NCI-H460 (cell line): ENCODE results near the gene CFAP52. TPM values are rescaled to one million over a fixed set of nuclear protein-coding genes. Genes with fewer than 3 reads are reported as not detected.
"Not testable (repeated sequence)": the region's sequence is repeated elsewhere in the genome, so short reads cannot be mapped to it uniquely, and the experiment has no call there.

Experiments used
- DNase-seq: peaks from one replicate; pipeline ENCODE4 v3.0.0-alpha.2; 2016; ENCODE audit warnings: low read depth; ENCODE audit errors: extremely low read depth
- polyA plus RNA-seq: library from polyadenylated mRNA; depleted of rRNA; stranded (reverse); fragments of >200 nt; gene quantifications from 2 replicates; pipeline ENCODE4 v1.2.3, GENCODE V29; 2014; cell fraction: nucleus; rRNA removed
- total RNA-seq: library from RNA; depleted of rRNA; stranded (reverse); fragments of >200 nt; shearing (Covaris generic); gene quantifications from 2 replicates; pipeline ENCODE4 v1.2.3, GENCODE V29; 2014; rRNA removed

The CFAP52 gene
- 0.22 TPM in 1 of 2 replicates, not detected in the other for total RNA-seq
- not detected in 2 replicates for polyA plus RNA-seq

GRCh38 chr17:9576521-9577372, at the start of gene CFAP52:
CFAP52 (plus strand) TSS chr17:9576642; CDS start chr17:9576696, 54 bp downstream.
- DNase-seq = peak; percentile 70

- DNase-seq = no peak
Observed at GRCh38 chr17:9527788-9528187, 48.7 kb upstream of the CFAP52 start.

GRCh38 chr17:9529033-9529700, 47.3 kb upstream of the CFAP52 start:
- DNase-seq = peak; percentile 18

DNA sequence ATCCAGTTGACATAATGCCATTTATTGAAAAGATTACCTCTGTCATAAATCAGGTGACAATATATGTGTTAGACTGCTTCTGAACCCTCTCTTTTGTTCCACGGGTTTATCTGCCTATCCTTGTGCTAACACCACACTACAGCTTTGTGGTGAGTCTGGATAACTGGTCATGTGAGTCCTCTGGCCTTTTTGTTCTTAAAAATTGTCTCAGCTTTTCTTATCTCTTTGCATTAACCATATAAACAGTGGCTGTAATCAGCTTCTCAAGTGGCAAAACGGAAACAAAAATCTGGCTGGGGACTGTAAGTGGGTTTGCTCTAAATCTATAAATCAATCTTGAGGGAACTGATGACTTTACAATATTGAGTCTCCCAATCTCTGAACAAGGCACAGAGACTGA, 45.4 kb upstream of the CFAP52 start:
- DNase-seq = no peak

DNA sequence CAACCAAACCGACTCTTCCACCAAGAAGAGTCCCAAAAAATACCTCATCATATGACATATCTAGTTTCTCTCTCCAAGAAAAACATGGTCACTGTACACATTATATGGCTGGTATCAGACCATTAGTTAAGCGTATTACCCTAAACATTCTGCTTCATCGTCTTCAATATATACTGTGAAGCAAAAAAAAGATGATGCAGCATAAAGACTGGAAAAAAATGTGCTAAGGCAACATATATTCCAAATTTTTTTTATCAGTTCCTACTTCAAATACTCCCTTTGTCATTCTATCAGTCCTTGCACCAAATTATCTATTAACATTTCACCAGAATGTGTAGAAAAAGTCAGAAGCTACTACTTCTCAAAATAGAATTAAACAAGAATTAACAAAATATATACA, 43.7 kb upstream of the CFAP52 start:
- DNase-seq = no peak

DNA sequence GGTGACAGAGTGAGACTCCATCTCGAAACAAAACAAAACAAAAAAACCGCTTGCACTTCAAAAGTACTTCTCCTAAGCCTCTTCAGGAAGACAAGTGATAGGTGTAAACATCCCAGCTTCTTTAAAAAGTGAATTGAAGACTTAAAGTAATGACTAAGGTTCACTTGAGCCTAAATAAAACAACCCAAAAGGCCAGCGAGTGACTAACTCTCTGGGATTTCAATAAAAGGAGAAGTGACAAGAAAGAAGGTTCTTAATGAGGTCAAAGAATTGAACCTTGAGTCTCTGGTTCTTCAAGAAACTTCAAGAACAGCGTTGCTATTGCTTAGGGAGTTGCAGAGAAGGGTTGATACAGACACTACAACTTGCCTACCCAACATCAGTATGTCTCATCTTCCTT, 43.0 kb upstream of the CFAP52 start:
- DNase-seq = no peak

- DNase-seq = no peak
Observed at GRCh38 chr17:9536061-9536460, 40.4 kb upstream of the CFAP52 start.

DNA sequence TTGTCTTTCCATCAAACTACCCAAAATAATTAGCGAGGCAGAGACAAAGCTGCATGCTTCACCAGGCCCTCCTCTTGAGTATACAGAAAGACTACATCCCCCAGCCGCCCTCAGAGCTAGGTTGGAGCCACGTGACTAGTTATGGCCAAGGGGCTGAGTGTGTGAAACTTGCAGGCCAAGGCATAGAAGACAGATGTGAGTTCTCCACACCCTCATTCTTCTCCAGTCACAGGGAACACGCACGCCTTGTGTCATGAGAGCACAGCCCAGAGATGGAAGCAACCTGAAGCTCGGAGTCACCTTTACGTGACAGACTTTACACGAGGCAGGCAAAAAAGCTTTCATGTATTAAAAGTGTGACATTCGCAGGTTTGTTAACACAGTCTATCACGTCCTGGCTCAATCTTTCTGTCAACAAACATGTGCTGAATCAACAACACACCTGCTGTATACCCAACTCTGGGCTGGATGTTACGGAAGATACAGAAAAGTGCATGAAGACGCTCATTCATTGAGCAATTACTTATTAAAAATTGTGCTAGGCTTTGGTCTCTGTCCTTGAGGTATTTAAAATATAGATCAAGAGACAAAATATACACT, 39.2 kb upstream of the CFAP52 start:
- DNase-seq = no peak

- no peak for DNase-seq
Observed at GRCh38 chr17:9538626-9539025, 37.8 kb upstream of the CFAP52 start.

DNA sequence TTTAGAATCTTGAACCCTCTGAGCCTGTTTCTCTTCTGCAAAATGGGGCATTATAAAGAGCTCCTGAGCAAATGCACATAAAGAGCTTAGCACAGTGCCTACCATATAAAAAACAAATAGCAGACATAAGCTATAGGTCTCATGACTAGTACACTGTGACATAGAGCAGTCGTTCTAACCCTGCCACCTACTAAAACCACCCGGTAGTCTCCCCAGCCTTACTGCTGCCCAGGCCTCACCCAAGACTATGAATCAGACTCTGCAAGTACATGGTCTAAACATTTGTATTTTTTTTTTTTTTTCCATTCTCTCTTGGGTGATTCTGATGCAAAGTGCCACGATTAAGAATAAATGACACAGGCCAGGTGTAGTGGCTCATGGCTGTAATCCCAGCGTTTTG, 34.7 kb upstream of the CFAP52 start:
- no peak for DNase-seq

DNA sequence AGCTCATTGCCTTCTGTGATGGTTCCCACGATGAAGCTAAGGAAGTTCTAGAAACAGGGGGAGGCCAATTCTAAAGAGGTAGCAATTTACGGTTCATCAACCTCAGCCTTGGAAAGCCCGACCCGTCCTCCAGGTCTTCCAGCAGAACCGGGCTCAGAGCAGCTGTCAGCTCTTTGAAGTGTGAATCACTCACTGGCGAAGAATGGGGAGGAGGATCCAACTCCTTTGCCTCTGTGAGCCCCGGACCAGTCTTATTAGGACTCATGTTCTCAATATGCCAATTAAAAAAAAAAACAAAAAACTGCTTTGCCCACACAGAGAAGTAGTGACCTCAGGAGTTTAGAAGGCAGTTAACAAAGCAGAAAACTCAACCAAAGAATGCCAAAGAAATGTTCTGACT, 32.2 kb upstream of the CFAP52 start:
- no peak for DNase-seq

DNA sequence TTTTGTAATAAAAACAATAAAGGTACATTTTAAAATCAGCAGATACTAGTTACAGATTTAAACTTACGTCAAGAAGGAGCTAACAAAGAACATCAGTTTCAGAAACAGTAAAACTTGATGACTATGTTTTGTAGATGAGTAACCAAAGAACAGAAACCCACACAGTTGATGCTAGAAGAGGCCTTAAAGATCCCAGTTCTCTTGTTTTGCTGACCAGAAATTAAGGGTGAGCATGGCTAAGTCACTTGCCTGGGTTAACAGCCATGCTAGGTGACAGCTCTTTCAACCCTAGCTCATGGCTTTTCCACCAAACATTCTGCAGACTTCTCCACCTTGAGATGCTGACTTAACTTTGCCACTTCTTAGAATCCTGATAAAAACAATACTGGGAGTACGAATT, 27.2 kb upstream of the CFAP52 start:
- DNase-seq = no peak

- DNase-seq = no peak
Observed at GRCh38 chr17:9553181-9553580, 23.3 kb upstream of the CFAP52 start.

DNA sequence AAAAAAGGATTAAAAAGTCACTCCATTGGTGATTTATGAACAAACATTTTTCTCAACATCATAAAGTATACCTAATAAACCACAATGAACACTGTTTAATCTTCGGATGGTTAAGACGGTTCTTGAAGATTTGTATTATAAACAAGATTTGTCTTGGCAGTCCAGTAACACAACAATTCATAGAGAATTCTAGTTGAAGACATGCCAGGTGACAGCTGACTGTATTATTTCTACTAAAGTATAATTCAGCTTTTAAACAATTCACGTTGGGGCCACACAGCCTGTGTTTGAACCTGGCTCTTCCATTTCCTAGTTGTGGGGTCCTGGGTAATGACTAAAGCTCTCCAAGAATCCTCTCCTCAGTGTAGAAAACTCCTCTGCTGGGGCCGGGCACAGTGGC, 22.8 kb upstream of the CFAP52 start:
- no peak for DNase-seq

DNA sequence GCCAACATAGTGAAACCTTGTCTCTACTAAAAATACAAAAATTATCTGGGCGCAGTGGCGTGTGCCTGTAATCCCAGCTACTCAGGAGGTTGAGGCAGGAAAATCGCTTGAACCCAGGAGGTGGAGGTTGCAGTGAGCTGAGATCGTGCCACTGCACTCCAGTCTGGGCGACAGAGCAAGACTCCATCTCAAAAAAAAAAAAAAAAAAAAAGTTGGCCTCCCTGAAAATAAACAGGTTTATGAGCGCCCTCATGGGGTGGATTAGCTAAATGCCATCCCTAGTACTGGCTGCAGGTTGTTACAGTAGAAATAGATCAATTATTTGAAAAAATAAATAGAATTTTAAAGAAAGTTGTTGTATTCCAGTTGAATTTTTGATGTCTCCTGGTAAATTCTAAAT, 21.7 kb upstream of the CFAP52 start:
- DNase-seq = peak; percentile 63

DNA sequence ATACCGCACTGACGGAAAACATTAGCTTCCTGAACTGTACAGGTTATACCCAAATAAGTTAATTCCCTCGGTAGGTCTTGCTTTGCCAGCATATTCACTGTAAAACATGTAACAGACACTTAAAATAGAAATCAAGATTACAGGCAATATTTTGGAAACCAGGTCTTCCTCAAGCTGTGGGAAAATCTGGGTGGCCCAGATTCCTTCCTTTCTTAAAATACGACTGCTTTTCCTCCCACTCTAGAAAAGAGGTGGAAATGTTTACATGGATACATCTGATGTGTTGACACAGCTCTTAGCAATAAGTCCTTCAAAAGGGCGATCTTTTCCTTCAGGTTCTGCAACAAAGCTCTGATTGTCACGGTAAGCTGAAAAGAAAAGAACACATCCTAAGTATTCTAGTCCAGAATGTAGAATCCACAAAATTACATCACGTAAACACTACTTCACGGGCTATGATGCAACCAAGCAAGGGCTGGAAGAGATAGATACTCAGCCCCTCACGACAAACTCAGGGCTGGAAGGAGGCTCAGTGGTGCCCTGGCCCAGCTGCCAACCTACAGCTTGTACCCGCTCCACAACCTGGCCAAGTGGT, 19.2 kb upstream of the CFAP52 start:
- DNase-seq = no peak

DNA sequence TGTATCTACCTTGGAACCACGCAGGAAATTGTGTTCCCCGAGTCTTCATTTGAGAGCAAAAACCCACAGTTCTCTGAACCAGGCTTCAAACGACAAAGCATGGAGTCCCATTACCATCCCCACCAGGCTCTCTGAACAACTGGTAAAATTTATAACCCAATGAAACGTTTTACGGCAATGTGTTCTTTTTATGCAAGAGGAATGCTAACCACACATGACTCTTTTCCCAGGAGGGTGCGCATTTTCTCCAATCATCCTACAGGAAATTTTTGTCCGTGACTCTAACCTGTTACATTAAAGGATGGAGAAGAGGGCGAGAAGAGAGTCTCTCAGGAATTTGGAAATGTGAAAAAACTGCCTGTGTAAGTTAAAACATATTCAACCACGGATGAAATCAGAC, 18.6 kb upstream of the CFAP52 start:
- DNase-seq = no peak

GRCh38 chr17:9564104-9564503, 12.3 kb upstream of the CFAP52 start:
- DNase-seq = no peak

GRCh38 chr17:9566067-9566466, 10.4 kb upstream of the CFAP52 start:
- no peak for DNase-seq

DNA sequence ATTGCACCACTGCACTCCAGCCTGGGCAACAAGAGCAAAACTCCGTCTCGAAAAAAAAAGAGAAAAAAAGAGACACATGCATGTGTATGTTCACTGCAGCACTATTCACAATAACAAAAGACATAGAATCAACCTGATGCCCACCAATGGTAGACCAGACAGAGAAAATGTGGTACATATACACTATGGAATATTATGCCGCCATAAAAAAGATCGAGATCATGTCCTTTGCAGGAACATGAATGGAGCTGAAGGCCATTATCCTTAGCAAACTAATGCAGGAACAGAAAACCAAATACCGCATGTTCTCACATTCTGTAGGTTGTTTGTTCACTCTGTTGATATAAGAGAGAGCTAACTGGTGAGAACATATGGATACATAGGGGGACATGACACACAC, 9.7 kb upstream of the CFAP52 start:
- not testable (repeated sequence) for DNase-seq

DNA sequence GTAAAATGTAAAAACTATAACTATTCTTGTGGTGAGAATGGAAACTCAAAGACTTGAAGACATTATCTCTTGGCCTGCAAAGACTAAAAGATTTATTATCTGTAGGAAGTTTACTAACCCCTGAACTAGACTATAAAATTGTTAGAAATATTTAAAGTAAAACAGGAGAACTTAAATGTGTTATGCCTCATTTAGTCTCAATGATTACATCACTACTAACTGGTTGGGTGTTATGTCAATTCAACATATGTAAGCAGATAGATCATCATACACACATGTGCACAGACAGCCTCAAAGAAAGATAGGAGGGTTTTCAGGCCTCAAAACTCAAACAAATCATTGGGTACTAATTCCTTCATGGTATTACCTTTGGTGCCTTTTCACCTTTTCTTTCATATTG, 8.4 kb upstream of the CFAP52 start:
- DNase-seq = no peak
